Measurements from ENCODE around the gene SCYL1.

SCYL1 gene

GRCh38 chr11:65496304-65497140 is 28.4 kb upstream of the SCYL1 start:
- peak overlapping the region; percentile 85 for H3K9ac ChIP-seq (ENCODE audit: low read length)
- H3K36me3 ChIP-seq (ENCODE audit: control insufficient read depth, insufficient read depth, low read length) = peaks cover 23% of the 10 kb centered on the region
- peak overlapping the region; percentile 75; the same call in 1 of the 2 replicates for H3K27ac ChIP-seq (ENCODE audit: low read depth, low read length)
- H3K27me3 ChIP-seq (ENCODE audit: control insufficient read depth, insufficient read depth, low read length) = no peaks in the 10 kb centered on the region
- peak overlapping the region; percentile 63 for H3K4me3 ChIP-seq (ENCODE audit: low read depth, low read length)
- H3K4me1 ChIP-seq (ENCODE audit: control insufficient read depth, insufficient read depth, low read length) = peaks cover 43% of the 10 kb centered on the region
- no peaks in the 10 kb centered on the region for H3K9me3 ChIP-seq (ENCODE audit: control insufficient read depth, insufficient read depth, low read depth, low read length)

- Histone ChIP-seq H3K4me3 (ENCODE audit: low read depth, low read length) (peak overlapping the region; percentile 95), H3K27me3 (ENCODE audit: control insufficient read depth, insufficient read depth, low read length) (no peaks in the 10 kb centered on the region), H3K36me3 (ENCODE audit: control insufficient read depth, insufficient read depth, low read length) (peaks cover 32% of the 10 kb centered on the region), H3K27ac (ENCODE audit: low read depth, low read length) (peak overlapping the region; percentile 100), H3K9ac (ENCODE audit: low read length) (peak overlapping the region; percentile 99), H3K4me1 (ENCODE audit: control insufficient read depth, insufficient read depth, low read length) (peaks cover 34% of the 10 kb centered on the region), H3K9me3 (ENCODE audit: control insufficient read depth, insufficient read depth, low read depth, low read length) (no peaks in the 10 kb centered on the region)
Measured at GRCh38 chr11:65497141-65498041, 27.5 kb upstream of the SCYL1 start.

DNA sequence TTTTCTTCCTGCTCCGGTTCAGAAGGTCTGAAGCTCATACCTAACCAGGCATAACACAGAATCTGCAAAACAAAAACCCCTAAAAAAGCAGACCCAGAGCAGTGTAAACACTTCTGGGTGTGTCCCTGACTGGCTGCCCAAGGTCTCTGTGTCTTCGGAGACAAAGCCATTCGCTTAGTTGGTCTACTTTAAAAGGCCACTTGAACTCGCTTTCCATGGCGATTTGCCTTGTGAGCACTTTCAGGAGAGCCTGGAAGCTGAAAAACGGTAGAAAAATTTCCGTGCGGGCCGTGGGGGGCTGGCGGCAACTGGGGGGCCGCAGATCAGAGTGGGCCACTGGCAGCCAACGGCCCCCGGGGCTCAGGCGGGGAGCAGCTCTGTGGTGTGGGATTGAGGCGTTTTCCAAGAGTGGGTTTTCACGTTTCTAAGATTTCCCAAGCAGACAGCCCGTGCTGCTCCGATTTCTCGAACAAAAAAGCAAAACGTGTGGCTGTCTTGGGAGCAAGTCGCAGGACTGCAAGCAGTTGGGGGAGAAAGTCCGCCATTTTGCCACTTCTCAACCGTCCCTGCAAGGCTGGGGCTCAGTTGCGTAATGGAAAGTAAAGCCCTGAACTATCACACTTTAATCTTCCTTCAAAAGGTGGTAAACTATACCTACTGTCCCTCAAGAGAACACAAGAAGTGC is 26.7 kb upstream of the SCYL1 start:
- H3K4me3 ChIP-seq (ENCODE audit: low read depth, low read length) = peak overlapping the region; percentile 95
- peak overlapping the region; percentile 99 for H3K9ac ChIP-seq (ENCODE audit: low read length)
- peaks cover 26% of the 10 kb centered on the region for H3K4me1 ChIP-seq (ENCODE audit: control insufficient read depth, insufficient read depth, low read length)

DNA sequence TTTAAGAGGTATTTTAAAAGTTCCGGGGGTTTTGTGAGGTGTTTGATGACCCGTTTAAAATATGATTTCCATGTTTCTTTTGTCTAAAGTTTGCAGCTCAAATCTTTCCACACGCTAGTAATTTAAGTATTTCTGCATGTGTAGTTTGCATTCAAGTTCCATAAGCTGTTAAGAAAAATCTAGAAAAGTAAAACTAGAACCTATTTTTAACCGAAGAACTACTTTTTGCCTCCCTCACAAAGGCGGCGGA is 26.2 kb upstream of the SCYL1 start:
- Histone ChIP-seq H3K27ac (ENCODE audit: low read depth, low read length) (peak overlapping the region; percentile 100), H3K9ac (ENCODE audit: low read length) (peak overlapping the region; percentile 99), H3K27me3 (ENCODE audit: control insufficient read depth, insufficient read depth, low read length) (no peaks in the 10 kb centered on the region), H3K9me3 (ENCODE audit: control insufficient read depth, insufficient read depth, low read depth, low read length) (no peaks in the 10 kb centered on the region), H3K36me3 (ENCODE audit: control insufficient read depth, insufficient read depth, low read length) (peaks cover 45% of the 10 kb centered on the region), H3K4me1 (ENCODE audit: control insufficient read depth, insufficient read depth, low read length) (peaks cover 22% of the 10 kb centered on the region), H3K4me3 (ENCODE audit: low read depth, low read length) (peak overlapping the region; percentile 95)

More for the DNA sequence above, 26.7 kb upstream of the SCYL1 start:
- Histone ChIP-seq H3K36me3 (ENCODE audit: control insufficient read depth, insufficient read depth, low read length) (peaks cover 40% of the 10 kb centered on the region), H3K9me3 (ENCODE audit: control insufficient read depth, insufficient read depth, low read depth, low read length) (no peaks in the 10 kb centered on the region), H3K27me3 (ENCODE audit: control insufficient read depth, insufficient read depth, low read length) (no peaks in the 10 kb centered on the region), H3K27ac (ENCODE audit: low read depth, low read length) (peak overlapping the region; percentile 100)

GRCh38 chr11:65498977-65499712 is 25.7 kb upstream of the SCYL1 start, which contains the start of gene MALAT1:
MALAT1 (plus strand) TSS chr11:65499045.
- Histone ChIP-seq H3K9me3 (ENCODE audit: control insufficient read depth, insufficient read depth, low read depth, low read length) (no peaks in the 10 kb centered on the region), H3K4me1 (ENCODE audit: control insufficient read depth, insufficient read depth, low read length) (peaks cover 17% of the 10 kb centered on the region), H3K9ac (ENCODE audit: low read length) (peak within 1 kb of the TSS; percentile 99), H3K27me3 (ENCODE audit: control insufficient read depth, insufficient read depth, low read length) (no peaks in the 10 kb centered on the region), H3K27ac (ENCODE audit: low read depth, low read length) (peak within 1 kb of the TSS; percentile 100), H3K4me3 (ENCODE audit: low read depth, low read length) (peak within 1 kb of the TSS; percentile 95), H3K36me3 (ENCODE audit: control insufficient read depth, insufficient read depth, low read length) (peaks cover 49% of the 10 kb centered on the region)

- peak overlapping the region; percentile 99 for H3K9ac ChIP-seq (ENCODE audit: low read length)
- H3K27me3 ChIP-seq (ENCODE audit: control insufficient read depth, insufficient read depth, low read length) = no peaks in the 10 kb centered on the region
- peaks cover 57% of the 10 kb centered on the region for H3K36me3 ChIP-seq (ENCODE audit: control insufficient read depth, insufficient read depth, low read length)
- H3K4me1 ChIP-seq (ENCODE audit: control insufficient read depth, insufficient read depth, low read length) = peaks cover 17% of the 10 kb centered on the region
- peak overlapping the region; percentile 95 for H3K4me3 ChIP-seq (ENCODE audit: low read depth, low read length)
- H3K9me3 ChIP-seq (ENCODE audit: control insufficient read depth, insufficient read depth, low read depth, low read length) = no peaks in the 10 kb centered on the region
- peak overlapping the region; percentile 100 for H3K27ac ChIP-seq (ENCODE audit: low read depth, low read length)
Measured at GRCh38 chr11:65499713-65500386, 25.0 kb upstream of the SCYL1 start.

- peak overlapping the region; percentile 100 for H3K27ac ChIP-seq (ENCODE audit: low read depth, low read length)
Measured at GRCh38 chr11:65500387-65501185, 24.3 kb upstream of the SCYL1 start.

DNA sequence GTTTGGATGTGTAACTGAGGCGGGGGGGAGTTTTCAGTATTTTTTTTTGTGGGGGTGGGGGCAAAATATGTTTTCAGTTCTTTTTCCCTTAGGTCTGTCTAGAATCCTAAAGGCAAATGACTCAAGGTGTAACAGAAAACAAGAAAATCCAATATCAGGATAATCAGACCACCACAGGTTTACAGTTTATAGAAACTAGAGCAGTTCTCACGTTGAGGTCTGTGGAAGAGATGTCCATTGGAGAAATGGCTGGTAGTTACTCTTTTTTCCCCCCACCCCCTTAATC is 23.8 kb upstream of the SCYL1 start:
- no peaks in the 10 kb centered on the region for H3K9me3 ChIP-seq (ENCODE audit: control insufficient read depth, insufficient read depth, low read depth, low read length)
- H3K9ac ChIP-seq (ENCODE audit: low read length) = peak overlapping the region; percentile 99
- H3K4me1 ChIP-seq (ENCODE audit: control insufficient read depth, insufficient read depth, low read length) = peaks cover 22% of the 10 kb centered on the region
- peak overlapping the region; percentile 95 for H3K4me3 ChIP-seq (ENCODE audit: low read depth, low read length)
- peaks cover 69% of the 10 kb centered on the region for H3K36me3 ChIP-seq (ENCODE audit: control insufficient read depth, insufficient read depth, low read length)
- H3K27me3 ChIP-seq (ENCODE audit: control insufficient read depth, insufficient read depth, low read length) = no peaks in the 10 kb centered on the region
- H3K27ac ChIP-seq (ENCODE audit: low read depth, low read length) = peak overlapping the region; percentile 100; the same call in 1 of the 2 replicates

More at GRCh38 chr11:65500387-65501185, 24.3 kb upstream of the SCYL1 start:
- Histone ChIP-seq H3K27me3 (ENCODE audit: control insufficient read depth, insufficient read depth, low read length) (no peaks in the 10 kb centered on the region), H3K9ac (ENCODE audit: low read length) (peak overlapping the region; percentile 99), H3K36me3 (ENCODE audit: control insufficient read depth, insufficient read depth, low read length) (peaks cover 64% of the 10 kb centered on the region), H3K4me3 (ENCODE audit: low read depth, low read length) (peak overlapping the region; percentile 95), H3K9me3 (ENCODE audit: control insufficient read depth, insufficient read depth, low read depth, low read length) (no peaks in the 10 kb centered on the region), H3K4me1 (ENCODE audit: control insufficient read depth, insufficient read depth, low read length) (peaks cover 23% of the 10 kb centered on the region)

DNA sequence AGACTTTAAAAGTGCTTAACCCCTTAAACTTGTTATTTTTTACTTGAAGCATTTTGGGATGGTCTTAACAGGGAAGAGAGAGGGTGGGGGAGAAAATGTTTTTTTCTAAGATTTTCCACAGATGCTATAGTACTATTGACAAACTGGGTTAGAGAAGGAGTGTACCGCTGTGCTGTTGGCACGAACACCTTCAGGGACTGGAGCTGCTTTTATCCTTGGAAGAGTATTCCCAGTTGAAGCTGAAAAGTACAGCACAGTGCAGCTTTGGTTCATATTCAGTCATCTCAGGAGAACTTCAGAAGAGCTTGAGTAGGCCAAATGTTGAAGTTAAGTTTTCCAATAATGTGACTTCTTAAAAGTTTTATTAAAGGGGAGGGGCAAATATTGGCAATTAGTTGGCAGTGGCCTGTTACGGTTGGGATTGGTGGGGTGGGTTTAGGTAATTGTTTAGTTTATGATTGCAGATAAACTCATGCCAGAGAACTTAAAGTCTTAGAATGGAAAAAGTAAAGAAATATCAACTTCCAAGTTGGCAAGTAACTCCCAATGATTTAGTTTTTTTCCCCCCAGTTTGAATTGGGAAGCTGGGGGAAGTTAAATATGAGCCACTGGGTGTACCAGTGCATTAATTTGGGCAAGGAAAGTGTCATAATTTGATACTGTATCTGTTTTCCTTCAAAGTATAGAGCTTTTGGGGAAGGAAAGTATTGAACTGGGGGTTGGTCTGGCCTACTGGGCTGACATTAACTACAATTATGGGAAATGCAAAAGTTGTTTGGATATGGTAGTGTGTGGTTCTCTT is 23.2 kb upstream of the SCYL1 start:
- no peaks in the 10 kb centered on the region for H3K27me3 ChIP-seq (ENCODE audit: control insufficient read depth, insufficient read depth, low read length)
- peak overlapping the region; percentile 100; the same call in 1 of the 2 replicates for H3K27ac ChIP-seq (ENCODE audit: low read depth, low read length)
- peaks cover 74% of the 10 kb centered on the region for H3K36me3 ChIP-seq (ENCODE audit: control insufficient read depth, insufficient read depth, low read length)
- peak overlapping the region; percentile 95 for H3K4me3 ChIP-seq (ENCODE audit: low read depth, low read length)
- H3K9me3 ChIP-seq (ENCODE audit: control insufficient read depth, insufficient read depth, low read depth, low read length) = no peaks in the 10 kb centered on the region
- peak overlapping the region; percentile 99 for H3K9ac ChIP-seq (ENCODE audit: low read length)
- H3K4me1 ChIP-seq (ENCODE audit: control insufficient read depth, insufficient read depth, low read length) = peaks cover 17% of the 10 kb centered on the region
